HepG2 (cell line): Measurements from ENCODE around the gene PTPN14. TPM values are rescaled to one million over a fixed set of nuclear protein-coding genes. Genes with fewer than 3 reads are reported as not detected.

Experiments used
- ATAC-seq: fragments of 200-7000 bp; cut with Tn5 transposase; 3 replicates; pipeline ENCODE4 v1.9.1; 2020; ENCODE audit warnings: mild to moderate bottlenecking, moderate library complexity
- BruUV-seq: library from RNA; stranded (reverse); fragments of 400-500 nt; replicated peaks from 2 replicates; lab custom pipeline; 2021; lab: Mats Ljungman, UMichigan
- CTCF ChIA-PET: fragments of 300-600 bp; formaldehyde crosslinking; extraction: SDS; loops from one replicate; lab custom pipeline; 2021; ENCODE audit warnings: low total read pairs, inconsistent platforms, low intra/inter-chr PET ratio; lab: Yijun Ruan, JAX
- POLR2A ChIA-PET: fragments of 350-600 bp; sonication (Branson Sonifier 250); formaldehyde crosslinking; loops from one replicate; lab custom pipeline; 2020; ENCODE audit warnings: antibody characterized with exemption, inconsistent platforms; lab: Yijun Ruan, JAX
- DNase-seq: peaks from one replicate; pipeline ENCODE4 v3.0.0-alpha.2; 2015; ENCODE audit warnings: low spot score
- FAIRE-seq: peaks from 3 replicates; lab custom pipeline; 2011; peaks lifted over from hg19 to GRCh38; lab: Jason Lieb, UNC
- H2AFZ ChIP-seq: one replicate; pipeline ENCODE4 v1.6.1; 2011; ENCODE audit warnings: low read length, inconsistent platforms
- H3K27ac ChIP-seq: fragments of 300-600 bp; 3 replicates; pipeline ENCODE4 v1.8.0; 2011; ENCODE audit warnings: mixed run types, mild to moderate bottlenecking, mixed read lengths, low read length, inconsistent platforms; ENCODE audit not compliant: insufficient read depth; ENCODE audit errors: extremely low read length
- H3K27me3 ChIP-seq, 2 experiments: fragments of 200-600 bp in 1 of 2; 2 replicates in 1 of 2; 3 replicates in 1 of 2; pipeline versions ENCODE4 v1.6.0 to v1.8.0; 2011; ENCODE audit warnings: low read length in 2 of 2, mild to moderate bottlenecking in 2 of 2, moderate library complexity in 2 of 2, inconsistent platforms in 1 of 2; ENCODE audit not compliant: insufficient read depth in 2 of 2, control insufficient read depth in 1 of 2
- H3K36me3 ChIP-seq, 2 experiments: fragments of 200-600 bp in 1 of 2; replicated peaks in 1 of 2; 2 replicates in 1 of 2; 3 replicates in 1 of 2; pipeline versions ENCODE4 v1.5.1 to v1.8.0; 2011; ENCODE audit warnings: low read length in 2 of 2, inconsistent platforms in 1 of 2; ENCODE audit not compliant: insufficient read depth in 2 of 2, control insufficient read depth in 1 of 2
- H3K4me1 ChIP-seq: 2 replicates; pipeline ENCODE4 v1.5.1; 2012; ENCODE audit warnings: low read length, inconsistent platforms; ENCODE audit not compliant: insufficient read depth
- H3K4me2 ChIP-seq: 2 replicates; pipeline ENCODE4 v1.6.0; 2011; ENCODE audit warnings: low read depth, low read length, inconsistent platforms
- H3K4me3 ChIP-seq, 3 experiments: fragments of 200-600 bp in 1 of 3; sonication (generic), shearing (Covaris generic) in 1 of 3; replicated peaks in 1 of 3; 2 replicates each; pipeline ENCODE4 v1.5.1; 2011 to 2016; ENCODE audit warnings: low read length in 3 of 3, inconsistent platforms in 2 of 3, low read depth in 2 of 3, mild to moderate bottlenecking in 2 of 3, control low read depth in 1 of 3, mixed read lengths in 1 of 3; ENCODE audit not compliant: insufficient read depth in 1 of 3
- H3K79me2 ChIP-seq: one replicate; pipeline ENCODE4 v1.6.1; 2011; ENCODE audit warnings: low read length, inconsistent platforms; ENCODE audit not compliant: insufficient read depth
- H3K9ac ChIP-seq: 2 replicates; pipeline ENCODE4 v1.6.0; 2011; ENCODE audit warnings: mild to moderate bottlenecking, low read depth, low read length, inconsistent platforms; ENCODE audit not compliant: insufficient read depth
- H3K9me3 ChIP-seq: 2 replicates; pipeline ENCODE4 v1.5.1; 2012; ENCODE audit warnings: mild to moderate bottlenecking, low read length
- H4K20me1 ChIP-seq: 2 replicates; pipeline ENCODE4 v1.6.0; 2011; ENCODE audit warnings: inconsistent platforms, mild to moderate bottlenecking, low read length, moderate library complexity; ENCODE audit not compliant: insufficient read depth
- HCFC1 ChIP-seq: fragments of 150-350 bp; IDR thresholded peaks from 2 replicates; pipeline ENCODE4 v1.6.1; 2014; ENCODE audit warnings: low read depth, low read length
- YEATS2 ChIP-seq: sonication (generic); formaldehyde crosslinking; IDR thresholded peaks from 2 replicates; pipeline ENCODE4 v1.4.0; 2020; ENCODE audit warnings: missing genetic modification reagents, borderline replicate concordance
- ZFP37 ChIP-seq: sonication (generic); formaldehyde crosslinking; IDR thresholded peaks from 2 replicates; pipeline ENCODE4 v1.4.0; 2020; ENCODE audit warnings: missing genetic modification reagents, borderline replicate concordance
- ZFP90 ChIP-seq: sonication (generic); formaldehyde crosslinking; IDR thresholded peaks from 2 replicates; pipeline ENCODE4 v1.8.0; 2022; ENCODE audit warnings: missing genetic modification reagents, mild to moderate bottlenecking, inconsistent platforms, borderline replicate concordance
- ZNF678 ChIP-seq: sonication (generic); formaldehyde crosslinking; IDR thresholded peaks from 2 replicates; pipeline ENCODE4 v1.4.0; 2020; ENCODE audit warnings: mild to moderate bottlenecking, missing genetic modification reagents
- ZNF782 ChIP-seq: sonication (generic); formaldehyde crosslinking; IDR thresholded peaks from 2 replicates; pipeline ENCODE4 v1.4.0; 2020; ENCODE audit warnings: missing genetic modification reagents, mild to moderate bottlenecking, borderline replicate concordance
- WGBS: methylation state at CpG from one replicate; pipeline ENCODE4 v1.1.6; 2017; ENCODE audit warnings: low lambda C conversion rate; 5-methylcytosine and 5-hydroxymethylcytosine counted together
- in situ Hi-C: cut with HindIII; loops from 2 replicates; pipeline ENCODE4 v1.10.0; 2017; ENCODE audit warnings: low pct_unique_long_range_greater_than_20kb; ENCODE audit not compliant: extremely low pct_ligation_motif_present
- intact Hi-C: fragments of 100-400 bp; cut with micrococcal nuclease; formaldehyde crosslinking; loops from one replicate; pipeline ENCODE4 v1.10.0; 2022; ENCODE audit not compliant: unreplicated experiment
- polyA plus RNA-seq, 8 experiments: library from polyadenylated mRNA; depleted of rRNA in 3 of 8; stranded (reverse) in 7 of 8; unstranded in 1 of 8; fragments of >200 nt; fragmentation: Illumina TruSeq in 4 of 8; extraction: Trizol in 4 of 8; gene quantifications; 2 replicates each; pipeline versions ENCODE4 v1.2.1 to v1.2.3, GENCODE V29; 2011 to 2016; ENCODE audit warnings: low read depth in 4 of 8, missing spikeins in 1 of 8, mixed read lengths in 1 of 8; ENCODE audit not compliant: insufficient read depth in 1 of 8
- total RNA-seq, 5 experiments: library from RNA; depleted of rRNA; stranded (reverse); fragments of >200 nt; fragmentation: Illumina TruSeq; extraction: Trizol; gene quantifications; 2 replicates each; pipeline ENCODE4 v1.2.3, GENCODE V29; 2016; ENCODE audit warnings: low read depth in 1 of 5
- TF ChIP-seq, protein P1 (sequence below): sonication (generic); formaldehyde crosslinking; conservative IDR thresholded peaks from 2 replicates; pipeline ENCODE4 v1.5.0; 2020; ENCODE audit warnings: missing genetic modification reagents
- TF ChIP-seq, protein P2 (sequence below): sonication (generic); formaldehyde crosslinking; IDR thresholded peaks from 2 replicates; pipeline ENCODE4 v1.5.1; 2020; ENCODE audit warnings: missing genetic modification reagents, mild to moderate bottlenecking, borderline replicate concordance

The PTPN14 gene
- total and polyA plus RNA-seq, 2 of the 13 experiments (the other 11 are each of a cell fraction or from before 2014, with no cell fraction given): 3.9 to 4.7 TPM

DNA sequence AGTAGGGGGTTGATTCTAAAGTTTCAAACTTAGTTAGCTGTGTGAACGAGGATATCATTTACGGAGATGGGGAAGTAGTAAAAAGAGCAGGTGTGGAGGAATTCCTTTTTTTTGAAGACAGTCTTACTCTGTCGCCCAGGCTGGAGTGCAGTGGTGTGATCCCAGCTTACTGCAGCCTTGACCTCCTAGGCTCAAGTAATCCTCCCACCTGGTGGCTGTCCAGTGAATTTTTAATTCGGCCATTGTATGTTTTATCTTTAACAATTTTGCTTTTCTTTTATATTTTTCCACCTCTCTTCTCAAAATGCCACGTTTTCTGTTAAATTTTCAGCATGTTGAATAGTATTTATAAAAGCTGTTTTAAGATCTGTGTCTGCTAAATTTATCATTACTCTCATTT, 39.3 kb upstream of the PTPN14 start:
- no peak overlapping the region for H3K4me2 ChIP-seq
- no peaks in the 10 kb centered on the region for H4K20me1 ChIP-seq
- BruUV-seq: no TSS peak
- in situ Hi-C loops (no loop called here), intact Hi-C loops (no loop called here)
- ChIA-PET POLR2A (no interaction called here), CTCF (no interaction called here)
- no peak overlapping the region for H3K27ac ChIP-seq
- no peak overlapping the region for H3K9ac ChIP-seq
- no peaks in the 10 kb centered on the region for H3K9me3 ChIP-seq
- no peak overlapping the region for H3K4me3 ChIP-seq
- TF ChIP-seq ZFP37 (no peak), YEATS2 (no peak), HCFC1 (no peak), ZNF678 (no peak), ZNF782 (no peak), ZFP90 (CRISPR knock-in tag) (no peak)
- TF ChIP-seq, protein P1, sequence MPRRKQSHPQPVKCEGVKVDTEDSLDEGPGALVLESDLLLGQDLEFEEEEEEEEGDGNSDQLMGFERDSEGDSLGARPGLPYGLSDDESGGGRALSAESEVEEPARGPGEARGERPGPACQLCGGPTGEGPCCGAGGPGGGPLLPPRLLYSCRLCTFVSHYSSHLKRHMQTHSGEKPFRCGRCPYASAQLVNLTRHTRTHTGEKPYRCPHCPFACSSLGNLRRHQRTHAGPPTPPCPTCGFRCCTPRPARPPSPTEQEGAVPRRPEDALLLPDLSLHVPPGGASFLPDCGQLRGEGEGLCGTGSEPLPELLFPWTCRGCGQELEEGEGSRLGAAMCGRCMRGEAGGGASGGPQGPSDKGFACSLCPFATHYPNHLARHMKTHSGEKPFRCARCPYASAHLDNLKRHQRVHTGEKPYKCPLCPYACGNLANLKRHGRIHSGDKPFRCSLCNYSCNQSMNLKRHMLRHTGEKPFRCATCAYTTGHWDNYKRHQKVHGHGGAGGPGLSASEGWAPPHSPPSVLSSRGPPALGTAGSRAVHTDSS (CRISPR knock-in tag): no peak
- TF ChIP-seq, protein P2, sequence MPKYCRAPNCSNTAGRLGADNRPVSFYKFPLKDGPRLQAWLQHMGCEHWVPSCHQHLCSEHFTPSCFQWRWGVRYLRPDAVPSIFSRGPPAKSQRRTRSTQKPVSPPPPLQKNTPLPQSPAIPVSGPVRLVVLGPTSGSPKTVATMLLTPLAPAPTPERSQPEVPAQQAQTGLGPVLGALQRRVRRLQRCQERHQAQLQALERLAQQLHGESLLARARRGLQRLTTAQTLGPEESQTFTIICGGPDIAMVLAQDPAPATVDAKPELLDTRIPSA (CRISPR knock-in tag): no peak
- H3K79me2 ChIP-seq: no peaks in the 10 kb centered on the region
- H3K27me3 ChIP-seq: peaks cover 2 to 4% of the 10 kb centered on the region in 2 experiments; a peak in 2 of 5 replicates
- no peak for FAIRE-seq
- no peaks in the 10 kb centered on the region for H3K4me1 ChIP-seq
- H2AFZ ChIP-seq: no peak overlapping the region
- peak; percentile 37; the same call in 1 of the 3 replicates for ATAC-seq
- H3K36me3 ChIP-seq: no peaks in the 10 kb centered on the region
- no peak for DNase-seq
- WGBS: 33% methylated on average over 5 of the region's 5 CpGs
